Endothelial cell of umbilical vein (primary cell): ENCODE results near the gene UCP3. TPM values are rescaled to one million over a fixed set of nuclear protein-coding genes. Genes with fewer than 3 reads are reported as not detected.

Source experiments
- BruUV-seq: library from RNA; stranded (reverse); fragments of 400-500 nt; replicated peaks from 2 replicates; lab custom pipeline; 2021; lab: Mats Ljungman, UMichigan
- CTCF ChIA-PET: fragments of 300-600, 350-600 bp; sonication (Branson Sonifier 250); formaldehyde crosslinking; loops from one replicate; lab custom pipeline; 2021; ENCODE audit warnings: antibody characterized with exemption, inconsistent platforms; lab: Charles Lee
- POLR2A ChIA-PET: fragments of 300-600, 350-600 bp; sonication (Branson Sonifier 250); formaldehyde crosslinking; loops from one replicate; lab custom pipeline; 2021; ENCODE audit warnings: antibody characterized with exemption, inconsistent platforms; lab: Charles Lee
- DNase-seq: peaks from one replicate; pipeline ENCODE4 v3.0.0-alpha.2; 2011; ENCODE audit warnings: low read depth, low spot score
- FAIRE-seq: peaks from 2 replicates; lab custom pipeline; 2011; peaks lifted over from hg19 to GRCh38; lab: Jason Lieb, UNC
- H2AFZ ChIP-seq: 2 replicates; pipeline ENCODE4 v1.6.0; 2012; ENCODE audit warnings: low read depth, low read length, control low read depth, inconsistent platforms
- H3K27ac ChIP-seq: 2 replicates; pipeline ENCODE4 v1.5.1; 2011; ENCODE audit warnings: low read depth, mild to moderate bottlenecking, control low read depth, low read length, moderate library complexity; ENCODE audit not compliant: insufficient read depth
- H3K27me3 ChIP-seq, 2 experiments: 2 replicates each; pipeline versions ENCODE4 v1.6.0 to v1.6.1; 2011; ENCODE audit warnings: low read length in 2 of 2, mixed read lengths in 1 of 2; ENCODE audit not compliant: control insufficient read depth in 2 of 2, insufficient read depth in 2 of 2
- H3K36me3 ChIP-seq, 2 experiments: 2 replicates in 1 of 2; 3 replicates in 1 of 2; pipeline ENCODE4 v1.5.1; 2011; ENCODE audit warnings: low read length in 2 of 2, mild to moderate bottlenecking in 1 of 2, moderate library complexity in 1 of 2; ENCODE audit not compliant: control insufficient read depth in 2 of 2, insufficient read depth in 2 of 2; ENCODE audit errors: extremely low read depth in 1 of 2
- H3K4me1 ChIP-seq: 3 replicates; pipeline ENCODE4 v1.5.1; 2011; ENCODE audit warnings: mild to moderate bottlenecking, low read length; ENCODE audit not compliant: control insufficient read depth, insufficient read depth; ENCODE audit errors: extremely low read depth
- H3K4me2 ChIP-seq: 2 replicates; pipeline ENCODE4 v1.6.1; 2011; ENCODE audit warnings: low read length, control low read depth, mixed read lengths; ENCODE audit not compliant: insufficient read depth
- H3K4me3 ChIP-seq, 3 experiments: fragments of 200-600 bp in 1 of 3; sonication (generic), shearing (Covaris generic) in 1 of 3; replicated peaks in 1 of 3; 2 replicates each; pipeline ENCODE4 v1.5.1; 2011 to 2016; ENCODE audit warnings: control low read depth in 3 of 3, low read length in 3 of 3, mild to moderate bottlenecking in 2 of 3, inconsistent platforms in 1 of 3, low read depth in 1 of 3, moderate library complexity in 1 of 3; ENCODE audit not compliant: insufficient read depth in 1 of 3
- H3K79me2 ChIP-seq: 2 replicates; pipeline ENCODE4 v1.6.0; 2012; ENCODE audit warnings: low read length, inconsistent platforms; ENCODE audit not compliant: control insufficient read depth, insufficient read depth
- H3K9ac ChIP-seq: replicated peaks from 2 replicates; pipeline ENCODE3; 2011; ENCODE audit warnings: low read length, control low read depth; ENCODE audit not compliant: insufficient read depth; ENCODE audit errors: extremely low read depth
- H3K9me1 ChIP-seq: replicated peaks from 3 replicates; pipeline ENCODE4 v1.6.0; 2011; ENCODE audit warnings: mild to moderate bottlenecking, low read length; ENCODE audit not compliant: control insufficient read depth, insufficient read depth; ENCODE audit errors: extremely low read depth
- H3K9me3 ChIP-seq: replicated peaks from 2 replicates; pipeline ENCODE4 v1.5.1; 2012; ENCODE audit warnings: low read length, inconsistent platforms; ENCODE audit not compliant: control insufficient read depth, insufficient read depth
- H4K20me1 ChIP-seq: replicated peaks from 2 replicates; pipeline ENCODE3; 2011; ENCODE audit warnings: mild to moderate bottlenecking, low read length; ENCODE audit not compliant: control insufficient read depth, insufficient read depth; ENCODE audit errors: extremely low read depth
- EZH2 ChIP-seq: IDR thresholded peaks from 2 replicates; pipeline ENCODE4 v1.6.1; 2012; ENCODE audit warnings: borderline replicate concordance, low read depth, mild to moderate bottlenecking, moderate library complexity, low read length, inconsistent platforms; ENCODE audit not compliant: severe bottlenecking
- GATA2 ChIP-seq: IDR thresholded peaks from 2 replicates; pipeline ENCODE4 v1.7.0; 2011; ENCODE audit warnings: low read depth, mild to moderate bottlenecking, moderate library complexity, mixed read lengths, low read length; ENCODE audit not compliant: insufficient read length, insufficient read depth
- POLR2AphosphoS5 ChIP-seq: IDR thresholded peaks from 2 replicates; pipeline ENCODE4 v1.6.1; 2012; ENCODE audit warnings: low read depth, mild to moderate bottlenecking, control low read depth, low read length, moderate library complexity; ENCODE audit not compliant: insufficient read depth
- dilution Hi-C: fragments of 300-500 bp; cut with MboI; formaldehyde crosslinking; loops from one replicate; pipeline ENCODE4 v1.15.0; 2019; ENCODE audit warnings: low sequenced_read_pairs; ENCODE audit not compliant: extremely low pct_ligation_motif_present
- intact Hi-C: fragments of 100-400 bp; cut with micrococcal nuclease; formaldehyde crosslinking; loops from one replicate; pipeline ENCODE4 v1.10.0; 2022
- polyA plus RNA-seq, 4 experiments: library from polyadenylated mRNA; depleted of rRNA in 3 of 4; stranded (reverse) in 3 of 4; unstranded in 1 of 4; fragments of >200 nt; gene quantifications; 2 replicates each; pipeline versions ENCODE4 v1.2.1 to v1.2.3, GENCODE V29; 2011 to 2012; ENCODE audit warnings: missing spikeins in 1 of 4
- total RNA-seq: library from RNA; stranded (reverse); gene quantifications from 2 replicates; pipeline ENCODE4 v1.2.3, GENCODE V29; 2021

Gene UCP3
- total and polyA plus RNA-seq, 2 donors (not counting 3 experiments of a cell fraction or from before 2014, with no cell fraction given), result 1.1 to 1.4 TPM

DNA sequence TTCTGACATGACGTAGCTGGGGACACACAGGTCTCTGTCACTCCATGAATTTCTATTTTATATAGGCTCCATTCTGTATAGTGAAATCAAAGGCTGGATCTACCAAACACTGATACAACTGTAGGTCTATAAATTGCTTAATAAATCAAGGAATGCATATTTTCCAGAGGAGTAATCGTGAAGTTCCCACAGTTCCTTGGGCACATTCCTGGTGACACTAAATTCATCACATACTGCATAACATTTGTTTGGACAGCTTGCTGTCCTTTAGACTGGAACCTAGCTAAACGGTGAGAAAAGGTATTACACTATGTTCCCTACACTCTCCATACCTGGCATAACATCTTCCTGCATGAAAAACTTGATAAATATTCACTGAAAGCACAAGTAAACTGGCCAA lies 41.6 kb upstream of the UCP3 start:
- Histone ChIP-seq H4K20me1 (no peaks in the 10 kb centered on the region), H3K27me3 (no peaks in the 10 kb centered on the region), H3K79me2 (no peaks in the 10 kb centered on the region), H3K27ac (no peak overlapping the region), H2AFZ (no peak overlapping the region), H3K4me3 (no peak overlapping the region), H3K9me3 (no peaks in the 10 kb centered on the region), H3K9ac (no peak overlapping the region), H3K4me2 (no peak overlapping the region), H3K9me1 (no peaks in the 10 kb centered on the region), H3K36me3 (peaks cover 6 to 7% of the 10 kb centered on the region in 2 experiments), H3K4me1 (no peaks in the 10 kb centered on the region)
- no peak for TF ChIP-seq EZH2
- CTCF ChIA-PET, result interaction anchor here (1.0 kb wide), 1 partner anchor 17 kb away, joined by 3 read pairs; no protein-coding TSS in a partner anchor
- no peak for DNase-seq
- POLR2A ChIA-PET, result no interaction called here
- no TSS peak for BruUV-seq
- dilution Hi-C loops (no loop called here), intact Hi-C loops (no loop called here)
- FAIRE-seq, result no peak

DNA sequence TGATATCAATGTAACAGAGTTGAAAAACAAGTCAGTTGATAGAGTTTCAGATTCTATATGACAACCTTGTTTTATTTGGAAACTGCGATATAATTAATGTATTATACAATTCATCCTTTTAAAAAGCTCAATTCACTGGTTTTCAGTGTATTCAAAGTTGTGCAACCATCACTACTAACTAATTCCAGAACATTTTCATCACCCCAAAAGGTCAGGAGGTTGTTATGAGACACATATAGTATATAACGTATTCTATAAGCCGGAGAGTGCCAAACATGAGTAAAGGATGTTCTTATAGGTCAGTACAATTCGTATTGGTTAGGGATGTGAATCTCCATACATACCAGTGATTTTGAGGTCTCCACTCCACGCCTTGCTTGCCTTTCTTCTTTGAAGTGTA lies 40.1 kb upstream of the UCP3 start:
- intact Hi-C loops (no loop called here), dilution Hi-C loops (no loop called here)
- no peaks in the 10 kb centered on the region for H3K4me1 ChIP-seq
- DNase-seq (no peak), FAIRE-seq (no peak)
- POLR2A ChIA-PET, result no interaction called here
- no peaks in the 10 kb centered on the region for H3K27me3 ChIP-seq
- BruUV-seq, result no TSS peak
- no peaks in the 10 kb centered on the region for H3K79me2 ChIP-seq
- H3K27ac ChIP-seq, result no peak overlapping the region
- no peaks in the 10 kb centered on the region for H3K9me3 ChIP-seq
- H3K9me1 ChIP-seq, result no peaks in the 10 kb centered on the region
- no peak overlapping the region for H3K9ac ChIP-seq
- peaks cover 6 to 7% of the 10 kb centered on the region in 2 experiments for H3K36me3 ChIP-seq
- TF ChIP-seq GATA2 (no peak), EZH2 (no peak), POLR2AphosphoS5 (no peak)
- CTCF ChIA-PET, result no interaction called here
- no peak overlapping the region for H2AFZ ChIP-seq
- H4K20me1 ChIP-seq, result no peaks in the 10 kb centered on the region
- H3K4me2 ChIP-seq, result no peak overlapping the region
- H3K4me3 ChIP-seq, result no peak overlapping the region
